ENCODE measurements around the gene RUNX1. TPM values are rescaled to one million over a fixed set of nuclear protein-coding genes. Genes with fewer than 3 reads are reported as not detected.

Gene RUNX1
- total and polyA plus RNA-seq, 2 of the 13 experiments (the other 11 are each of a cell fraction or from before 2014, with no cell fraction given): 5.4 to 6.4 TPM

DNA sequence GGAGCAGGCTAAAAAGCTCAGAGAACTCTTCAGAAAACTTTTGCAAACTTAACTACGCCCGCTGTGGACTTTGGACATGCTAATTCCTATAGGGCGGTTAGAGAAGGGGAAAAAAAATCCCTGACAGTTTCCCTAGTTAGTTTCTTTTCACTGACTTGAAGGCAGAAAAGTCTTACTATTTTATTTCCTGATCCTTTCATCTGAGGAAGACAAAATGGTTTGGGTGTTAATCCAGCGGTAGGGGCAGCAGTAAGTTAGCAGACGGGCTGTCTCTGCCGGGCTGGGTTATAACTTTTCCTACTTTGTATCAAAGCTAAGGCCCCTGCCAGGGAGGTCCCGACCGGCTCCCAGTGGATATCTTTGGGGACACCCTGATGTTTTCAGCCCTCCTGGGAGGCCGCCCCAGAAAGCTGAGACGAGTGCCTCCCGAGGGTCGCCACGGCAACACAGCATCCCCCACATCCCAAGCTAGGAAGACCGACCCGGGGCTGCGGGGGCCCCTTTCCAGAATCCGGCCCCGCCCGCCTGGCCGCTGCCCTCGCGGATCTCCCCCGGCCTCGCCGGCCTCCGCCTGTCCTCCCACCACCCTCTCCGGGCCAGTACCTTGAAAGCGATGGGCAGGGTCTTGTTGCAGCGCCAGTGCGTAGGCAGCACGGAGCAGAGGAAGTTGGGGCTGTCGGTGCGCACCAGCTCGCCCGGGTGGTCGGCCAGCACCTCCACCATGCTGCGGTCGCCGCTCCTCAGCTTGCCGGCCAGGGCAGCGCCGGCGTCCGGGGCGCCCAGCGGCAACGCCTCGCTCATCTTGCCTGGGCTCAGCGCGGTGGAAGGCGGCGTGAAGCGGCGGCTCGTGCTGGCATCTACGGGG lies 162.6 kb downstream of the RUNX1 start (continued):
- no peak for TF ChIP-seq SIN3A (IDR thresholded peaks at IDR 0.05; ENCODE audit: borderline replicate concordance, low read depth, low read length)
- TF ChIP-seq FOXO1 (CRISPR knock-in tag; IDR thresholded peaks at IDR 0.05): no peak
- no peak for TF ChIP-seq ZBTB3 (CRISPR knock-in tag; IDR thresholded peaks at IDR 0.05; ENCODE audit: borderline replicate concordance, low read depth)
- no peak for TF ChIP-seq NRL (CRISPR knock-in tag; IDR thresholded peaks at IDR 0.05; ENCODE audit: borderline replicate concordance)
- TF ChIP-seq ZNF44 (CRISPR knock-in tag; IDR thresholded peaks at IDR 0.05): no peak
- TF ChIP-seq CBFB (CRISPR knock-in tag; IDR thresholded peaks at IDR 0.05): no peak
- TF ChIP-seq, protein P1, sequence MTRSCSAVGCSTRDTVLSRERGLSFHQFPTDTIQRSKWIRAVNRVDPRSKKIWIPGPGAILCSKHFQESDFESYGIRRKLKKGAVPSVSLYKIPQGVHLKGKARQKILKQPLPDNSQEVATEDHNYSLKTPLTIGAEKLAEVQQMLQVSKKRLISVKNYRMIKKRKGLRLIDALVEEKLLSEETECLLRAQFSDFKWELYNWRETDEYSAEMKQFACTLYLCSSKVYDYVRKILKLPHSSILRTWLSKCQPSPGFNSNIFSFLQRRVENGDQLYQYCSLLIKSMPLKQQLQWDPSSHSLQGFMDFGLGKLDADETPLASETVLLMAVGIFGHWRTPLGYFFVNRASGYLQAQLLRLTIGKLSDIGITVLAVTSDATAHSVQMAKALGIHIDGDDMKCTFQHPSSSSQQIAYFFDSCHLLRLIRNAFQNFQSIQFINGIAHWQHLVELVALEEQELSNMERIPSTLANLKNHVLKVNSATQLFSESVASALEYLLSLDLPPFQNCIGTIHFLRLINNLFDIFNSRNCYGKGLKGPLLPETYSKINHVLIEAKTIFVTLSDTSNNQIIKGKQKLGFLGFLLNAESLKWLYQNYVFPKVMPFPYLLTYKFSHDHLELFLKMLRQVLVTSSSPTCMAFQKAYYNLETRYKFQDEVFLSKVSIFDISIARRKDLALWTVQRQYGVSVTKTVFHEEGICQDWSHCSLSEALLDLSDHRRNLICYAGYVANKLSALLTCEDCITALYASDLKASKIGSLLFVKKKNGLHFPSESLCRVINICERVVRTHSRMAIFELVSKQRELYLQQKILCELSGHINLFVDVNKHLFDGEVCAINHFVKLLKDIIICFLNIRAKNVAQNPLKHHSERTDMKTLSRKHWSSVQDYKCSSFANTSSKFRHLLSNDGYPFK (CRISPR knock-in tag; IDR thresholded peaks at IDR 0.05; ENCODE audit: borderline replicate concordance): no peak
- TF ChIP-seq, protein P2, sequence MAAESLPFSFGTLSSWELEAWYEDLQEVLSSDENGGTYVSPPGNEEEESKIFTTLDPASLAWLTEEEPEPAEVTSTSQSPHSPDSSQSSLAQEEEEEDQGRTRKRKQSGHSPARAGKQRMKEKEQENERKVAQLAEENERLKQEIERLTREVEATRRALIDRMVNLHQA (CRISPR knock-in tag; IDR thresholded peaks at IDR 0.05): no peak
- no peak for TF ChIP-seq PHB2 (IDR thresholded peaks at IDR 0.05; ENCODE audit: partially characterized antibody)
- TF ChIP-seq ZFY (CRISPR knock-in tag; IDR thresholded peaks at IDR 0.05): no peak; the same call in none of the 2 replicates
- TF ChIP-seq, protein P3, sequence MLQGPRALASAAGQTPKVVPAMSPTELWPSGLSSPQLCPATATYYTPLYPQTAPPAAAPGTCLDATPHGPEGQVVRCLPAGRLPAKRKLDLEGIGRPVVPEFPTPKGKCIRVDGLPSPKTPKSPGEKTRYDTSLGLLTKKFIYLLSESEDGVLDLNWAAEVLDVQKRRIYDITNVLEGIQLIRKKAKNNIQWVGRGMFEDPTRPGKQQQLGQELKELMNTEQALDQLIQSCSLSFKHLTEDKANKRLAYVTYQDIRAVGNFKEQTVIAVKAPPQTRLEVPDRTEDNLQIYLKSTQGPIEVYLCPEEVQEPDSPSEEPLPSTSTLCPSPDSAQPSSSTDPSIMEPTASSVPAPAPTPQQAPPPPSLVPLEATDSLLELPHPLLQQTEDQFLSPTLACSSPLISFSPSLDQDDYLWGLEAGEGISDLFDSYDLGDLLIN (CRISPR knock-in tag; IDR thresholded peaks at IDR 0.05; ENCODE audit: borderline replicate concordance): no peak
- TF ChIP-seq, protein P4, sequence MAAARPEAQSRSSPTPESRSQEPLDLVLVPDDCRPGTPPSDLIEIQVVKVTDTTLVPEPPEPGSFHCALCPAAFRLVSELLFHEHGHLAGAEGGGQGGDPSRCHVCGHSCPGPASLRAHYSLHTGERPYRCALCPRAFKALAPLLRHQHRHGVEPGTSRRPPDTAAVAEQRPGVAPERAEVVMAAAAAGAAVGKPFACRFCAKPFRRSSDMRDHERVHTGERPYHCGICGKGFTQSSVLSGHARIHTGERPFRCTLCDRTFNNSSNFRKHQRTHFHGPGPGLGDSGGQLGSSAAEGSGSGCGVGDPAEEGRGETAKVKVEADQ (CRISPR knock-in tag; IDR thresholded peaks at IDR 0.05; ENCODE audit: borderline replicate concordance): no peak
- TF ChIP-seq, protein P5, sequence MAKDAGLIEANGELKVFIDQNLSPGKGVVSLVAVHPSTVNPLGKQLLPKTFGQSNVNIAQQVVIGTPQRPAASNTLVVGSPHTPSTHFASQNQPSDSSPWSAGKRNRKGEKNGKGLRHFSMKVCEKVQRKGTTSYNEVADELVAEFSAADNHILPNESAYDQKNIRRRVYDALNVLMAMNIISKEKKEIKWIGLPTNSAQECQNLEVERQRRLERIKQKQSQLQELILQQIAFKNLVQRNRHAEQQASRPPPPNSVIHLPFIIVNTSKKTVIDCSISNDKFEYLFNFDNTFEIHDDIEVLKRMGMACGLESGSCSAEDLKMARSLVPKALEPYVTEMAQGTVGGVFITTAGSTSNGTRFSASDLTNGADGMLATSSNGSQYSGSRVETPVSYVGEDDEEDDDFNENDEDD (CRISPR knock-in tag; IDR thresholded peaks at IDR 0.05; ENCODE audit: borderline replicate concordance): no peak
- TF ChIP-seq, protein P6, sequence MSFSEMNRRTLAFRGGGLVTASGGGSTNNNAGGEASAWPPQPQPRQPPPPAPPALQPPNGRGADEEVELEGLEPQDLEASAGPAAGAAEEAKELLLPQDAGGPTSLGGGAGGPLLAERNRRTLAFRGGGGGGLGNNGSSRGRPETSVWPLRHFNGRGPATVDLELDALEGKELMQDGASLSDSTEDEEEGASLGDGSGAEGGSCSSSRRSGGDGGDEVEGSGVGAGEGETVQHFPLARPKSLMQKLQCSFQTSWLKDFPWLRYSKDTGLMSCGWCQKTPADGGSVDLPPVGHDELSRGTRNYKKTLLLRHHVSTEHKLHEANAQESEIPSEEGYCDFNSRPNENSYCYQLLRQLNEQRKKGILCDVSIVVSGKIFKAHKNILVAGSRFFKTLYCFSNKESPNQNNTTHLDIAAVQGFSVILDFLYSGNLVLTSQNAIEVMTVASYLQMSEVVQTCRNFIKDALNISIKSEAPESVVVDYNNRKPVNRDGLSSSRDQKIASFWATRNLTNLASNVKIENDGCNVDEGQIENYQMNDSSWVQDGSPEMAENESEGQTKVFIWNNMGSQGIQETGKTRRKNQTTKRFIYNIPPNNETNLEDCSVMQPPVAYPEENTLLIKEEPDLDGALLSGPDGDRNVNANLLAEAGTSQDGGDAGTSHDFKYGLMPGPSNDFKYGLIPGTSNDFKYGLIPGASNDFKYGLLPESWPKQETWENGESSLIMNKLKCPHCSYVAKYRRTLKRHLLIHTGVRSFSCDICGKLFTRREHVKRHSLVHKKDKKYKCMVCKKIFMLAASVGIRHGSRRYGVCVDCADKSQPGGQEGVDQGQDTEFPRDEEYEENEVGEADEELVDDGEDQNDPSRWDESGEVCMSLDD (CRISPR knock-in tag; IDR thresholded peaks at IDR 0.05; ENCODE audit: borderline replicate concordance): no peak
- TF ChIP-seq ZNF768 (CRISPR knock-in tag; IDR thresholded peaks at IDR 0.05): peak; percentile 73; the same call in 1 of the 2 replicates
- TF ChIP-seq KAT2B (IDR thresholded peaks at IDR 0.05; ENCODE audit: borderline replicate concordance, low read depth, low read length): no peak
- TF ChIP-seq, protein P7, sequence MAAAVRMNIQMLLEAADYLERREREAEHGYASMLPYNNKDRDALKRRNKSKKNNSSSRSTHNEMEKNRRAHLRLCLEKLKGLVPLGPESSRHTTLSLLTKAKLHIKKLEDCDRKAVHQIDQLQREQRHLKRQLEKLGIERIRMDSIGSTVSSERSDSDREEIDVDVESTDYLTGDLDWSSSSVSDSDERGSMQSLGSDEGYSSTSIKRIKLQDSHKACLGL (CRISPR knock-in tag; IDR thresholded peaks at IDR 0.05): no peak
- TF ChIP-seq CC2D1A (CRISPR knock-in tag; IDR thresholded peaks at IDR 0.05): no peak

All from HepG2 (cell line).